Panc1 (cell line): ENCODE results near the gene SUGCT. TPM values are rescaled to one million over a fixed set of nuclear protein-coding genes. Genes with fewer than 3 reads are reported as not detected.

ENCODE experiments used
- ATAC-seq: fragments of 200-7000 bp; cut with Tn5 transposase; 2 replicates; pipeline ENCODE4 v1.9.1; 2020; ENCODE audit warnings: mild to moderate bottlenecking, moderate library complexity
- BruUV-seq: library from RNA; stranded (reverse); fragments of 400-500 nt; replicated peaks from 2 replicates; lab custom pipeline; 2021; lab: Mats Ljungman, UMichigan
- CTCF ChIA-PET: fragments of 300-600 bp; sonication (Branson Sonifier 250); formaldehyde crosslinking; loops from one replicate; lab custom pipeline; 2022; ENCODE audit warnings: antibody characterized with exemption; lab: Charles Lee
- POLR2A ChIA-PET: fragments of 300-600 bp; sonication (Branson Sonifier 250); formaldehyde crosslinking; loops from one replicate; lab custom pipeline; 2022; ENCODE audit warnings: antibody characterized with exemption; lab: Charles Lee
- DNase-seq: peaks from one replicate; pipeline ENCODE4 v3.0.0-alpha.2; 2010; ENCODE audit warnings: low read depth, low spot score
- H3K27ac ChIP-seq: 2 replicates; pipeline ENCODE4 v1.5.1; 2011; ENCODE audit warnings: mild to moderate bottlenecking, low read length, inconsistent platforms
- H3K27me3 ChIP-seq: fragments of 200-500 bp; sonication (Bioruptor generic); 2 replicates; pipeline ENCODE4 v1.6.0; 2014; ENCODE audit warnings: low read length, inconsistent platforms; ENCODE audit not compliant: control insufficient read depth, insufficient read depth
- H3K36me3 ChIP-seq: fragments of 200-500 bp; sonication (Bioruptor generic); 2 replicates; pipeline ENCODE4 v1.5.1; 2014; ENCODE audit warnings: inconsistent platforms, mild to moderate bottlenecking, low read length, moderate library complexity; ENCODE audit not compliant: control insufficient read depth, insufficient read depth
- H3K4me1 ChIP-seq: 2 replicates; pipeline ENCODE4 v1.5.1; 2011; ENCODE audit warnings: inconsistent platforms, mild to moderate bottlenecking, low read length, moderate library complexity; ENCODE audit not compliant: control insufficient read depth, insufficient read depth
- H3K4me3 ChIP-seq, 2 experiments: 2 replicates each; pipeline ENCODE4 v1.5.1; 2011 to 2012; ENCODE audit warnings: low read depth in 2 of 2, low read length in 2 of 2, mild to moderate bottlenecking in 2 of 2, inconsistent platforms in 1 of 2, moderate library complexity in 1 of 2
- H3K9me3 ChIP-seq: fragments of 200-500 bp; sonication (Bioruptor generic); 2 replicates; pipeline ENCODE4 v1.5.1; 2014; ENCODE audit warnings: low read depth, mild to moderate bottlenecking, inconsistent platforms, low read length, moderate library complexity; ENCODE audit not compliant: control insufficient read depth, insufficient read depth
- CTCF ChIP-seq: fragments of 450-650 bp; IDR thresholded peaks from 2 replicates; pipeline ENCODE4 v1.5.1; 2017; ENCODE audit warnings: mild to moderate bottlenecking
- POLR2AphosphoS5 ChIP-seq: IDR thresholded peaks from 2 replicates; pipeline ENCODE4 v1.6.1; 2012; ENCODE audit warnings: mild to moderate bottlenecking, low read depth, low read length, moderate library complexity
- REST ChIP-seq, 2 experiments: IDR thresholded peaks; 2 replicates each; pipeline ENCODE4 v1.6.1; 2011 to 2012; ENCODE audit warnings: low read depth in 2 of 2, control low read depth in 1 of 2, low read length in 1 of 2, mild to moderate bottlenecking in 1 of 2, moderate library complexity in 1 of 2; ENCODE audit not compliant: insufficient read depth in 1 of 2
- SIN3A ChIP-seq: IDR thresholded peaks from 2 replicates; pipeline ENCODE4 v1.6.1; 2012; ENCODE audit warnings: low read depth, mild to moderate bottlenecking, low read length, moderate library complexity, borderline replicate concordance; ENCODE audit not compliant: insufficient read depth
- TCF7L2 ChIP-seq: IDR thresholded peaks from 2 replicates; pipeline ENCODE4 v1.6.1; 2011; ENCODE audit warnings: mild to moderate bottlenecking, low read depth, low read length, inconsistent platforms
- in situ Hi-C: cut with HindIII; loops from 2 replicates; pipeline ENCODE4 v1.10.0; 2016; ENCODE audit warnings: low sequenced_read_pairs, low pct_unique_long_range_greater_than_20kb
- intact Hi-C: fragments of 100-400 bp; cut with micrococcal nuclease; formaldehyde crosslinking; loops from one replicate; pipeline ENCODE4 v1.10.0; 2022; ENCODE audit not compliant: unreplicated experiment
- total RNA-seq: library from RNA; stranded (reverse); gene quantifications from one replicate; pipeline ENCODE4 v1.2.1, GENCODE V29; 2021; ENCODE audit not compliant: unreplicated experiment

Gene SUGCT
- total RNA-seq, 1 experiment from 2014 or later = 3.1 TPM

- no TSS peak for BruUV-seq
- in situ Hi-C loops = no loop called here
- intact Hi-C loops = no loop called here
- ChIA-PET CTCF (no interaction called here), POLR2A (no interaction called here)
- no peak overlapping the region for H3K4me3 ChIP-seq
- H3K4me1 ChIP-seq = no peaks in the 10 kb centered on the region
- H3K9me3 ChIP-seq = peaks cover 10% of the 10 kb centered on the region; the same call in 1 of the 2 replicates
- DNase-seq (no peak), ATAC-seq (no peak)
- H3K27me3 ChIP-seq = no peaks in the 10 kb centered on the region
- TF ChIP-seq SIN3A = no peak
- no peak for TF ChIP-seq POLR2AphosphoS5
- TF ChIP-seq REST (IDR thresholded peaks at IDR 0.05; ENCODE audit: insufficient read depth in 1 of 2, low read depth in 2 of 2, low read length in 1 of 2) = no peak
- TF ChIP-seq TCF7L2 = no peak
- no peak for TF ChIP-seq CTCF
- H3K27ac ChIP-seq = no peak overlapping the region
- H3K36me3 ChIP-seq = no peaks in the 10 kb centered on the region
These were observed 706.2 kb downstream of the SUGCT start for GRCh38 chr7:40840990-40841389.

GRCh38 chr7:40842641-40843040 lies 707.8 kb downstream of the SUGCT start:
- Histone ChIP-seq H3K9me3 (peaks cover 10% of the 10 kb centered on the region; the same call in 1 of the 2 replicates), H3K36me3 (no peaks in the 10 kb centered on the region), H3K27ac (no peak overlapping the region), H3K4me1 (no peaks in the 10 kb centered on the region), H3K27me3 (no peaks in the 10 kb centered on the region), H3K4me3 (no peak overlapping the region)
- TF ChIP-seq CTCF = no peak
- TF ChIP-seq SIN3A = no peak
- in situ Hi-C loops = no loop called here
- no peak for ATAC-seq
- intact Hi-C loops = no loop called here
- POLR2A ChIA-PET = no interaction called here
- DNase-seq = no peak
- BruUV-seq = no TSS peak
- CTCF ChIA-PET = no interaction called here
